ENCODE data around the gene R3HDML.

R3HDML gene

GRCh38 chr20:44364068-44364467 lies 27.2 kb downstream of the R3HDML start:
- no peak for DNase-seq (ENCODE audit: low read depth)

DNA sequence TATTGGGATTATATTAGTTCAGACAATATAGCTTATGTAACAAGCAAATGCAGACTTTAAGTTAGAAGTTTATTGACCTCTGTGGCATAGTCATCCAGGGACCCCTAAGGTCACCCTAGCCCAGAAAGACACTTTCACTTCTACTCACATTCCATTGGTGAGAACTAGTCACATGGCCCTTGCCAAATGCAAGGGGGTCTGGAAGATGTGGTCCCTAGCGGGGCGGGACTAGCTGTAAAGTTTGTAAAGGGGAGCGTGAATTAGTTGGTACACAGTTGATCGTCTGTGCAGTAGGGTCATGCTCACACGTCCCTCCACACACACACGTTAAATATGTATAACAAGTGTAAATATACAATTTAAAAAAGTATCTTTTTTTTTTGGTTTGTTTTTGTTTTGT lies 27.9 kb downstream of the R3HDML start:
- no peak for DNase-seq (ENCODE audit: low read depth)

DNA sequence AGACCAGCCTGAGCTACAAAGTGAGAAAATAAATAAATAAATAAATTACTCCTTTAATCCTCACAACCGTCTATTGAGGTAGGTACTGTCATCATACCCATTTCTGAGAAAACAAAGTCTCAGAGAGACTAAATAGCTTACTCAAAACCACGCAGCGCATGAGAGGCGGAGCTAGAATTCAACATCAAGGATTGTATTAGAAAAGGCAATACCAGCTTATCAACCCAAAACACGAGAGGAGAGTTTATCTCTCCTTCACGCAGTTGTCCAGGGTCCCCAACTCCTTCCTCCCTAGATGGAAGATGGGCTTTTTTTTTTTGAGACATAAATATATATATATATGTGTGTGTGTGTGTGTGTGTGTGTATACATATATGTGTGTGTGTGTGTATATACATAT lies 30.9 kb downstream of the R3HDML start:
- no peak for DNase-seq (ENCODE audit: low read depth)

DNA sequence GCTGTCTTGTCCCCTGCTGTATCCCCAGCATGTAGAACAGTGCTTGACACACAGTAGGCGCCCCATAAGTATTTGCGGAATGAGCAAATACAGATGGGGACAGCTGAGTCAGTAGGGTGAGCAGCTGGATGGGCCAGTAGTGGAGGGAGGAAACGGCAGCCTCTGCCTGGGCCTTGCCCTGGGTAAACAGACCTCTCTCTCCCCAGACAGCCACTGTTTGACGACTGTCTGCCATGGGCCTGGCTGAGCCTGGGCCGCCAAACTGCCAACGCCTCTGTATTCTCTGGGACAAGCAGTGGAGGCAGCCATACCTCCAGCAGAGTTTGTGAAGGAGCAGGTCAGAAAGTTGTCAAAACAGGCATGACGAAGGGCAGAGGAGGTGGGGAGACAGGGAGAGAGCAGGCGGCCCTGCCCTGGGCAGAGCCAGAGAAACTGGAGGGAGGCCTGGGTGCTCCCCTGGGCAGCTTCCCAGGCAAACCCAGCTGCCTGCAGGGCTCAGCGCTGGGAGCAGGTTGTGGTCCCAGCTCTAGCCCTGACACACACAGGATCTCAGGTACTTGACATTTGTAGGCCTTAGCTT lies 33.9 kb downstream of the R3HDML start:
- DNase-seq (ENCODE audit: low read depth), result no peak

DNA sequence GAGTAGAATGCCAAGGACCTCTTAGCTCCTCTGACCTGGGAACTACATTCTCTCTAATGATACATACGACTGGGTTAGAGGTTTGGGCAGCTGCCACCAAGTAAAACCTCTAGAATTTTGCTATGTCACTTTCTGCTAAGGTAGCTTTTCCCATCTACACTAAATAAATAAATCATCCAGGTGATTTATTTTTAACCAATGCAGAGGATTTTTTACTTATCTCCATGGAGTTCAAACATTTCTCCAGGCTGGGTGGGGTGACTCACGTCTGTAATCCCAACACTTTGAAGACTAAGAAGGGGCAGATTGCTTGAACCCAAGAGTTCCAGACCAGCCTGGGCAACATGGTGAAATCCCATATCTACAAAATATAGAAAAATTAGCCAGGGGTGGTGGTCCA lies 45.8 kb downstream of the R3HDML start:
- no peak for DNase-seq (ENCODE audit: low read depth)

GRCh38 chr20:44384423-44385027 lies 47.7 kb downstream of the R3HDML start:
- peak; percentile 40 for DNase-seq (ENCODE audit: low read depth)

GRCh38 chr20:44388466-44389023 lies 51.7 kb downstream of the R3HDML start:
- peak; percentile 5 for DNase-seq (ENCODE audit: low read depth)

GRCh38 chr20:44389871-44390270 lies 53.0 kb downstream of the R3HDML start:
- no peak for DNase-seq (ENCODE audit: low read depth)

GRCh38 chr20:44390280-44390679 lies 53.4 kb downstream of the R3HDML start:
- no peak for DNase-seq (ENCODE audit: low read depth)

DNA sequence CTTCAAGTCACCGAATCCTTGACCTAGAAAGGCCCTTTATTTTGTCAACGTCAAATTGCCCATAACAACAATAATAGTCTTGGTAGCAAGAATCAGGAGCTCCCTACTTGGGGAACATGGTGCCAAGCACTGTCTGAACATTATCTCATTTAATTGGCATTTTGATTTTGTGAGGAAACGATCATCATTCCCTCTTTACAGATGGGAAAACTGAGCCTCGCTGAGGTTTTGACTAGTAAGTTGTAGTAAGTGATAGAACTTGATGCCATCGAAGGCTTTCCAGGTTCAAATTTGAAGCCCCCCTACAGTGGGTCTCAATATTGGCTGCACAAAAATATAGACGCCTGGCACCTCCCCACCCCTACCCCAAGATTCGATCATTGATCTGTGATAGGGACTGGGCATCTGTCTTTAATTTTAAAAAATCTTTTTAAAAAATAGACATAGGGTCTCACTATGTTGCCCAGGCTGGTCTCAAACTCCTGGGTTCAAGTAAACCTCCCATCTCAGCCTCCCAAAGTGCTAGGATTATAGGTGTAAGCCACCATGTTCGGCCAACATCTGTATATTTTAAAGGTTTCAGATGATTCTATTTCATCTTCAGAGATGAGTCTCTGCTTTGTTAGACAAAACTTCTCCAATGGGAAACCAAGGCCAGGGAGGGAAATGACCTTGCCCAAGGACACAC lies 55.4 kb downstream of the R3HDML start:
- no peak for DNase-seq (ENCODE audit: low read depth)

DNA sequence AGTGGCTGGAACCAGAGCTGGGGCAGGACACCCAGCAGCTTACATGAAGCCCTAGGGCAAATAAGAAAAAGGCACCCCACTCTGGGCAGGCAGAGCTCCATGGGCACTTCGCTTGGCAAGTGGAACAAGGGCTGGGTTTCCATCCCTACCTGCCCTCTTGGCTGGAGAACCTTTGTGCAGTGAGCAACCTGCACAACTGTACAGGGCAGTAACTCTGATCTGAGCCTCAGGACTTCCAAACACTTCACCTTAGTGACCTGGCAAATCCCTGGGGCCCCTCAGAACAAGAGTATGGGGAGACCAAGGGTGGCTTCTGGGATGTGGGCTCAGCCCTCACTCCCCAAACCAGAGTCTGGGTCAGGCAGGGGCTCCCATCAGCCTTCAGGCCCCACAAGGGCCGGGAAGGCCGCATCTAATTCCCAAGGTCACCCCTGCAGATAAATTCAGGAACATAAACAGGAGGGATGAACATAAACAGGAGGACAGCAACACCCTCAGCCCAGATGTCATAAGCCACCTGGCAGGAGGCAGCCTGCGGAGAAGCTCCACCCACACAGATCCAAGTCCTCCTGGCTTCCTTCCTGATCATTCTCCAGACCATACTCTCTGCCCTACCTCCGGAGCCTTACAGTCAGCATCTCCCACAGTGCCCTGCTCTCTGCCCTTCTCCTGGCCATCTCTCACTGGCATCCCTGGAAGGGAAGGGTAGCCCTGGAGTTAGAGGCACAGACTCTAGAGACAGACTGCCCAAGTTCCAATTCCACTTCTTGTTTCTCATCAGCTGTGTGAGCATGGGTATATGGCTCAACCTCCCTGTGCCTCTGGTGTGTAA lies 56.1 kb downstream of the R3HDML start:
- DNase-seq (ENCODE audit: low read depth), result no peak

DNA sequence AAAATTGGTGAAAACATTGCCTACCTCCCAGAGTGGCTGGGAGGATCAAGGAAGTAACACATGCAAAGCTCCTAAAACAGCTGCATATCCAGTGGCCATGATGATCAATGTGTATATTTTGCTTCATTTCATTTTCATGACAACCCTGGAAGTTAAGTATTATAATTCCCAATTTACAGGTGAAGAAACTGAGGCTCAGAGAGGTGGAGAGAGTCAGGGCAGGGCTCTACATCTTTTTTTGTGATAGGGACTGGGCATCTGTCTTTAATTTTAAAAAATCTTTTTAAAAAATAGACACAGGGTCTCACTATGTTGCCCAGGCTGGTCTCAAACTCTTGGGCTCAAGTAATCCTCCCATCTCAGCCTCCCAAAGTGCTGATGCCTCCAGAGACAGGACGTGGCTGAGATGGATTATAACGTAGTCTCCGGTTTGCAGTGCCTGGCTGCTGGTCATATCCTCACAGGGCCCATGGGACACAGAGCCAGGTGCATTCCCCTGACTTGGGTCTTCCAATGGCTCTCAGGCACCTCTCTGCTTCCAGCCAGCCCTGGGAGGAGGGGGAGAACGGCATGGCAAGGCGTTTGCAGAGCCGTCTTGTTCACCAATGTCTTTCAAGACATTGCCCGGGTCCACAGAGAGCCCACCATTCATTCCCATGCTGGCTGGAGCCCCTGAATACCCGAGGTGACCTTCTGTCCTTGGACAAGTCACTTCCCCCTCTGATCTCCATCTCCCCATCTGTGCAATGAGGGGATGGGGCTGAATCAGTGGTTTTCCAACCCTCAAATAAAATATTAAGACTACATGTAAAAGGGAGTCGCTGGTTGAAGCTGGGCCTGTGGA lies 57.0 kb downstream of the R3HDML start:
- DNase-seq (ENCODE audit: low read depth), result no peak

DNA sequence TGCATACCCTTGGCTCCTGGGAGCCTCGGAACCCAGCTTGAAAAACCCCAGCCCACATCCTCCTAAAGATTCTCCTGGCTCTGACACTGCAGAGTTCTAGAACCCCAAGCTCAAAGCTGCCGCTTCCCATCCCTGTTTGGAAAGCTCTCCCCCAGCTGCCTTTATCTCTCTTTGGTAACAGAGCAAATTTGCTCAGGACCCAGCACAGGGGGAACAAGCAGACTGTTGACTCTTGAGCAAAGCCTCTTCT lies 57.5 kb downstream of the R3HDML start:
- no peak for DNase-seq (ENCODE audit: low read depth)

- DNase-seq (ENCODE audit: low read depth), result no peak
These were observed 58.0 kb downstream of the R3HDML start for GRCh38 chr20:44394702-44395460.

GRCh38 chr20:44395461-44396340 lies 58.9 kb downstream of the R3HDML start:
- no peak for DNase-seq (ENCODE audit: low read depth)

GRCh38 chr20:44396369-44397130 lies 59.7 kb downstream of the R3HDML start:
- no peak for DNase-seq (ENCODE audit: low read depth)

DNA sequence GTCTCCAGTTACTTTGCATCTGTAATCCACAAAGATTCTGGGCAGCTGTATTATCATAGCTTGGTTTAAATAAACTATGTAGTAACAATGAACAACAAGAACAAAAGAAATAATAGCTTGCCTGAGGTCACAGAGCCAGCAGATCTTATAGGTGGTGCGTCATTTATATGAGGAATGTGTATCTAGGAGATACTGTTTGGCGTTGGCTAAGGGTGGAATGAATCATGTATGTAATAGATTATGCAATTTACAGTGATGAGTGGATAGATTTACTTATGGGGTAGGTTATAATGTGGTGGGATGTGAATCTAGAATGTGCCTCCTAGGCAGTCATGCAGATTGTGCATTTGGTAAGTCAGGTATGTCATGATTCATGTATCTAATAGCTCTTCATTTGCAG lies 61.5 kb downstream of the R3HDML start:
- no peak for DNase-seq (ENCODE audit: low read depth)

GRCh38 chr20:44399446-44399845 lies 62.6 kb downstream of the R3HDML start:
- DNase-seq (ENCODE audit: low read depth), result no peak

GRCh38 chr20:44400671-44400969 lies 63.8 kb downstream of the R3HDML start:
- no peak for DNase-seq (ENCODE audit: low read depth)
